Tibial nerve (tissue), 3 donors: ENCODE data around the gene GALNT14.

ENCODE experiments used
- POLR2A ChIP-seq, 2 donors: fragments of 450-650 bp; IDR thresholded peaks; one replicate each; pipeline ENCODE4 v1.6.1; 2017; ENCODE audit warnings: antibody characterized with exemption in 2 of 2, mild to moderate bottlenecking in 2 of 2, moderate library complexity in 2 of 2
- TF ChIP-seq, protein P1 (sequence below), 5 experiments: fragments of 200-600 bp in 3 of 5; fragments of 450-650 bp in 2 of 5; sonication (generic) in 3 of 5; IDR thresholded peaks; one replicate each; pipeline ENCODE4 v1.5.1; 2016 to 2019; ENCODE audit warnings: antibody characterized with exemption in 5 of 5, mild to moderate bottlenecking in 3 of 5, moderate library complexity in 2 of 5

DNA sequence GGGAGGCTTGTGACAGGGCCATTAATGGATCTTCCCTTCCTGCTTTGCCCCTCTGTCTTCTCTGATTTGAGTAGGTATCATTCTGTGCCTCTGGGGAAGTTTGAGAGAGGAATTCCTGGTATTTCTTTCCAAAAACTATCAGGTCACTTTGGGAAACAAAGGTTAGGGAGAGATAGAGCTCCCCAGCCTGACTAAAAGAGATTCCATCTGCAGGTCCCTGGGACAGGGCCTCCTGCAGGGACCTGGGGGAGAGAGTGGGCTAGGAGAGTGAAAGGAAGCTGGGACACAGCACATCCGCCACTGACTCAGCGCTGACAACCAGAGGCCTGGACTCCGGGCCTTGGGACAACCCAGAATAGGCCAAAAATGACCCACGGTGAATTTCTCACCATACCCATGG lies 6.4 kb downstream of the GALNT14 start:
- TF ChIP-seq, protein P1, sequence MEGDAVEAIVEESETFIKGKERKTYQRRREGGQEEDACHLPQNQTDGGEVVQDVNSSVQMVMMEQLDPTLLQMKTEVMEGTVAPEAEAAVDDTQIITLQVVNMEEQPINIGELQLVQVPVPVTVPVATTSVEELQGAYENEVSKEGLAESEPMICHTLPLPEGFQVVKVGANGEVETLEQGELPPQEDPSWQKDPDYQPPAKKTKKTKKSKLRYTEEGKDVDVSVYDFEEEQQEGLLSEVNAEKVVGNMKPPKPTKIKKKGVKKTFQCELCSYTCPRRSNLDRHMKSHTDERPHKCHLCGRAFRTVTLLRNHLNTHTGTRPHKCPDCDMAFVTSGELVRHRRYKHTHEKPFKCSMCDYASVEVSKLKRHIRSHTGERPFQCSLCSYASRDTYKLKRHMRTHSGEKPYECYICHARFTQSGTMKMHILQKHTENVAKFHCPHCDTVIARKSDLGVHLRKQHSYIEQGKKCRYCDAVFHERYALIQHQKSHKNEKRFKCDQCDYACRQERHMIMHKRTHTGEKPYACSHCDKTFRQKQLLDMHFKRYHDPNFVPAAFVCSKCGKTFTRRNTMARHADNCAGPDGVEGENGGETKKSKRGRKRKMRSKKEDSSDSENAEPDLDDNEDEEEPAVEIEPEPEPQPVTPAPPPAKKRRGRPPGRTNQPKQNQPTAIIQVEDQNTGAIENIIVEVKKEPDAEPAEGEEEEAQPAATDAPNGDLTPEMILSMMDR (IDR thresholded peaks at IDR 0.05) = no peak
- no peak for TF ChIP-seq POLR2A (IDR thresholded peaks at IDR 0.05)
